ENCODE data around the gene SDF2L1. TPM values are rescaled to one million over a fixed set of nuclear protein-coding genes. Genes with fewer than 3 reads are reported as not detected.
"Not testable (repeated sequence)": the region's sequence is repeated elsewhere in the genome, so short reads cannot be mapped to it uniquely, and the experiment has no call there.

Gene SDF2L1
- total and polyA plus RNA-seq, 8 donors = 24.0 to 49.2 (median 34.0) TPM

GRCh38 chr22:21688341-21688705 is 46.2 kb downstream of the SDF2L1 start:
- peaks cover 0 to 19% (median 11%) of the 10 kb centered on the region in 3 donors for H3K36me3 ChIP-seq
- no peak for DNase-seq
- H3K27me3 ChIP-seq = no peaks in the 10 kb centered on the region
- H3K4me3 ChIP-seq = no peak overlapping the region
- FAIRE-seq = no peak
- no peak for ATAC-seq
- no peaks in the 10 kb centered on the region for H3K9me3 ChIP-seq
- peaks cover 16 to 22% (median 18%) of the 10 kb centered on the region in 3 donors for H3K4me1 ChIP-seq
- TF ChIP-seq CTCF (IDR thresholded peaks at IDR 0.05) = no peak
- H3K27ac ChIP-seq = peak overlapping the region in 1 of 4 donors; percentile 75
- WGBS, 2 donors = 88 to 91% methylated on average over 6 of the region's 6 CpGs
- intact Hi-C loops (cut with DNase I) = no loop called here

- Histone ChIP-seq H3K27me3 (no peaks in the 10 kb centered on the region), H3K4me1 (peaks cover 11 to 19% (median 13%) of the 10 kb centered on the region in 3 donors), H3K27ac (no peak overlapping the region), H3K9me3 (no peaks in the 10 kb centered on the region), H3K4me3 (no peak overlapping the region), H3K36me3 (peaks cover 4 to 24% (median 16%) of the 10 kb centered on the region in 3 donors)
- 92 to 93% methylated on average over 20 of the region's 20 CpGs for WGBS, 2 donors
- no peak for TF ChIP-seq CTCF (IDR thresholded peaks at IDR 0.05)
- ATAC-seq (no peak), DNase-seq (no peak), FAIRE-seq (no peak)
- intact Hi-C loops (cut with DNase I) = no loop called here
Observed at GRCh38 chr22:21688706-21689381, 46.7 kb downstream of the SDF2L1 start.

GRCh38 chr22:21690401-21690801 is 48.3 kb downstream of the SDF2L1 start:
- peaks cover 5 to 40% (median 26%) of the 10 kb centered on the region in 3 donors for H3K36me3 ChIP-seq
- FAIRE-seq (no peak), DNase-seq (no peak), ATAC-seq (no peak)
- 36 to 51% methylated on average over 5 of the region's 5 CpGs for WGBS, 2 donors
- TF ChIP-seq CTCF (IDR thresholded peaks at IDR 0.05) = no peak
- peaks cover 10 to 17% (median 12%) of the 10 kb centered on the region in 3 donors for H3K4me1 ChIP-seq
- H3K27ac ChIP-seq = no peak overlapping the region
- intact Hi-C loops (cut with DNase I) = no loop called here
- H3K9me3 ChIP-seq = no peaks in the 10 kb centered on the region
- no peak overlapping the region for H3K4me3 ChIP-seq
- H3K27me3 ChIP-seq = no peaks in the 10 kb centered on the region

GRCh38 chr22:21691816-21692215 is 49.7 kb downstream of the SDF2L1 start:
- no peak for TF ChIP-seq CTCF (IDR thresholded peaks at IDR 0.05)
- WGBS, 2 donors = 87 to 92% methylated on average over 13 to 16 of the region's 16 CpGs

GRCh38 chr22:21692856-21693255 is 50.8 kb downstream of the SDF2L1 start:
- H3K9me3 ChIP-seq; FAIRE-seq; H3K27me3 ChIP-seq; H3K4me3 ChIP-seq; DNase-seq; ATAC-seq; intact Hi-C loops (cut with DNase I); H3K27ac ChIP-seq; H3K4me1 ChIP-seq: not testable (repeated sequence)
- WGBS, 2 donors = 94 to 97% methylated on average over 9 of the region's 9 CpGs
- H3K36me3 ChIP-seq = peaks cover 5 to 54% (median 30%) of the 10 kb centered on the region in 3 donors

More at GRCh38 chr22:21691816-21692215, 49.7 kb downstream of the SDF2L1 start:
- no peak overlapping the region for H3K4me3 ChIP-seq
- FAIRE-seq (no peak), ATAC-seq (no peak), DNase-seq (no peak)
- H3K36me3 ChIP-seq = peaks cover 5 to 51% (median 26%) of the 10 kb centered on the region in 3 donors
- H3K27me3 ChIP-seq = no peaks in the 10 kb centered on the region
- H3K27ac ChIP-seq = no peak overlapping the region
- intact Hi-C loops (cut with DNase I) = no loop called here
- peaks cover under 1 to 10% (median 5%) of the 10 kb centered on the region in 3 donors for H3K4me1 ChIP-seq
- H3K9me3 ChIP-seq = no peaks in the 10 kb centered on the region

All from pancreas (tissue), 10 donors.